ENCODE data around the gene APMAP. TPM values are rescaled to one million over a fixed set of nuclear protein-coding genes. Genes with fewer than 3 reads are reported as not detected.

Gene APMAP
- total RNA-seq, 2 donors from 2014 or later, result 70.5 to 93.8 TPM

GRCh38 chr20:24991897-24992486 lies 559 bp downstream of the APMAP start:
- Histone ChIP-seq H3K27ac (peak overlapping the region; percentile 85 to 90), H3K4me3 (peak overlapping the region; percentile 70 to 86), H3K9me3 (no peaks in the 10 kb centered on the region), H3K4me1 (replicated peaks) (peaks cover 11% of the 10 kb centered on the region), H3K36me3 (no peaks in the 10 kb centered on the region), H3K27me3 (replicated peaks; ENCODE audit: insufficient read depth) (no peaks in the 10 kb centered on the region)
- no peak for TF ChIP-seq POLR2AphosphoS5 (IDR thresholded peaks at IDR 0.05)
- TF ChIP-seq POLR2A (IDR thresholded peaks at IDR 0.05), result no peak
- TF ChIP-seq, protein P1, sequence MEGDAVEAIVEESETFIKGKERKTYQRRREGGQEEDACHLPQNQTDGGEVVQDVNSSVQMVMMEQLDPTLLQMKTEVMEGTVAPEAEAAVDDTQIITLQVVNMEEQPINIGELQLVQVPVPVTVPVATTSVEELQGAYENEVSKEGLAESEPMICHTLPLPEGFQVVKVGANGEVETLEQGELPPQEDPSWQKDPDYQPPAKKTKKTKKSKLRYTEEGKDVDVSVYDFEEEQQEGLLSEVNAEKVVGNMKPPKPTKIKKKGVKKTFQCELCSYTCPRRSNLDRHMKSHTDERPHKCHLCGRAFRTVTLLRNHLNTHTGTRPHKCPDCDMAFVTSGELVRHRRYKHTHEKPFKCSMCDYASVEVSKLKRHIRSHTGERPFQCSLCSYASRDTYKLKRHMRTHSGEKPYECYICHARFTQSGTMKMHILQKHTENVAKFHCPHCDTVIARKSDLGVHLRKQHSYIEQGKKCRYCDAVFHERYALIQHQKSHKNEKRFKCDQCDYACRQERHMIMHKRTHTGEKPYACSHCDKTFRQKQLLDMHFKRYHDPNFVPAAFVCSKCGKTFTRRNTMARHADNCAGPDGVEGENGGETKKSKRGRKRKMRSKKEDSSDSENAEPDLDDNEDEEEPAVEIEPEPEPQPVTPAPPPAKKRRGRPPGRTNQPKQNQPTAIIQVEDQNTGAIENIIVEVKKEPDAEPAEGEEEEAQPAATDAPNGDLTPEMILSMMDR (IDR thresholded peaks at IDR 0.05), result no peak
- intact Hi-C loops (cut with DNase I), result loop anchor here (5.0 to 10.0 kb wide), 5 partner anchors 205 to 1627 kb away; partner anchors contain the start of genes ENTPD6, GINS1, GZF1 and NANP
- whole genome bisulfite sequencing, result 1% methylated on average over 36 of the region's 36 CpGs
- DNase-seq (ENCODE audit: low spot score), result no peak

DNA sequence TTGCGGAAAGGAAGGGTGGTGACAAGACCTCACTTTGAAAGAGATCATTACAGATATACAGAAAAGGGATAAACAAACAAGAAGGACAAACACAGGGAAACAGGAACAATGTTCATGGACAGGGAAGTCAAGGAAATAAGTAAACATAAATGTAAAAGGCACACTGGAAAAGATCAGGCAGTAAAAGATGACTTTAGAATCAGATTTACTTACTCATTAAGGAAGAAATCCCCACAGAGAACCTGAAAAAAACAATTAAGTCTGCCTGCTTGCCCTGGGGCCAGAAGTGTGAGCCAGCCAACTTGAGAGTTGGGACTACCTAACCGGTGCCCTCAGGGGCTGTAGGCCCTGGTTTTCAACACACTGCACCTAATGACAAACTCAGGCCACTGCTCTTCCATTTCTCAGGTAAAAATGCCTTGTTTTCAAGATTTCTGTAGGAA lies 1.7 kb downstream of the APMAP start:
- Histone ChIP-seq H3K4me3 (no peak overlapping the region), H3K27ac (no peak overlapping the region), H3K4me1 (replicated peaks) (peaks cover 11% of the 10 kb centered on the region), H3K36me3 (no peaks in the 10 kb centered on the region), H3K9me3 (no peaks in the 10 kb centered on the region), H3K27me3 (replicated peaks; ENCODE audit: insufficient read depth) (no peaks in the 10 kb centered on the region)
- intact Hi-C loops (cut with DNase I), result loop anchor here (5.0 to 10.0 kb wide), 5 partner anchors 206 to 1626 kb away; partner anchors contain the start of genes ENTPD6, GINS1, GZF1 and NANP
- TF ChIP-seq POLR2AphosphoS5 (IDR thresholded peaks at IDR 0.05) (no peak), POLR2A (IDR thresholded peaks at IDR 0.05) (no peak)
- TF ChIP-seq, protein P1 (IDR thresholded peaks at IDR 0.05), result no peak
- no peak for DNase-seq (ENCODE audit: low spot score)
- WGBS, result 68% methylated on average over 2 of the region's 2 CpGs

DNA sequence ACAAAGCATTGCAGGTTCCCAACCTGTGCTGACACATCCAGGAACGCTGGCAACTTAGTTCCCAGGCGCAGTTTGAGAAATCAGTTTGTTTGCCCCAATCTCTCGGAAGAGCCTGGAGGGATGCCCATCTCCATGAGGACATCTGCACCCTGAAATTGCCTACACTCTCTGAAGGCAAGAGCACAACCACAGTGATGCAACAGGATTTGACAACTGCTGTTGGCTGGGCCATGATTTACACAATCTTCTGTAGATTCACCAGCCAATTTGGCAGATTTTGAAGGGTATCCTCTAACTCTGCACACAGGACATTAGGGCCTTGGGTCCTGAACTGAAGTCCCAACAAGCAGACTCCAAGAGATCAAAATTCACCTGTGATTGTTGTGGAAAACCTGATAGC lies 3.4 kb downstream of the APMAP start:
- intact Hi-C loops (cut with DNase I), result no loop called here
- Histone ChIP-seq H3K27me3 (replicated peaks; ENCODE audit: insufficient read depth) (no peaks in the 10 kb centered on the region), H3K4me1 (replicated peaks) (peaks cover 9% of the 10 kb centered on the region), H3K4me3 (no peak overlapping the region), H3K36me3 (no peaks in the 10 kb centered on the region), H3K9me3 (no peaks in the 10 kb centered on the region), H3K27ac (no peak overlapping the region)
- no peak for DNase-seq (ENCODE audit: low spot score)
- TF ChIP-seq POLR2A (IDR thresholded peaks at IDR 0.05) (no peak), POLR2AphosphoS5 (IDR thresholded peaks at IDR 0.05) (no peak)
- TF ChIP-seq, protein P1 (IDR thresholded peaks at IDR 0.05), result no peak
- 88% methylated on average over 3 of the region's 3 CpGs for WGBS

DNA sequence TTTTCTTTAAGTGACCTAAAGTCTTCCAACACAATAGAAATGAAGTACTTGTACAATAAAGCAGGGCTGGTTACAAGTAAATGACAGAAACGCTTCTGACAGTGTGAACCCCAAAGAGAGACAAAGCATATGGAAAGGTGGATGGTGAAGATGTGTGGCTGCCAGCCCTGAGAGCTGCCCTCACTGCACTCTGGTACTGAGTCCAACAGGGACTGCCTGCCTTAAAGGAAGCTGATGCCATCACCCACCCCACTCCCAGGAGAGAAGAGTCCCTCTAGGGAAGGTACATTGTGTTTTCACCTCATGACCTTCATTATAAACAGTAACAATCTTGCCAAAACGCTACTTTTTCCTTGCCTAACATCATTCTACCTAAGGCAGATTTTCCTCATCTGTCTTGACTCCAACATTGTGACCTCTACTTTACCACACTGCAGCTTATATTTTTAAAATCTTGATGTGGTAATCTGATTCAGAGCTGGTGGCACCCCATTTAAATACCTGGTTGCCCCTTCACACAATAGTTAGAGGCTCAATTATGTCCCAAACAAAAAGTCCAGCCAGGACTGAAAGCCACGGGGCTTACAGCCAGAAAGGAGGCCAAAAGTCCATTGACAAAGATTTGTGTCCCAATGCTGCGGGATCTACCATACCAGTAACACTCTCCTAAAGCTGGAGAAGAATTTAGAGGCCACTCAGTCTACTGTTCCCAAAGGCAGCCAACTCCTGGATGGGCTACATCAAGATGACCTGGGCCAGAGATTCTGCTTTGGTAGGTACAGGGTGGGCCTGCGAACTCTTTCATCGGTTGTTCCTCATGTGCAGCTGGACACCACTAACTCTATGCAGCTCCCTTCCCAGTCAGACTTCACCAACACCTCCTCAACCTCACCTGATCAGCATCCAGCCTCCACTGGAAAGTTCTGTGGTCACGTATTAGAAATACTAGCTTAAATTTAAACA lies 4.4 kb downstream of the APMAP start:
- intact Hi-C loops (cut with DNase I), result no loop called here
- Histone ChIP-seq H3K4me3 (no peak overlapping the region), H3K9me3 (no peaks in the 10 kb centered on the region), H3K27ac (no peak overlapping the region), H3K36me3 (no peaks in the 10 kb centered on the region), H3K27me3 (replicated peaks; ENCODE audit: insufficient read depth) (no peaks in the 10 kb centered on the region), H3K4me1 (replicated peaks) (peaks cover 2% of the 10 kb centered on the region)
- WGBS, result 90% methylated on average over 7 of the region's 7 CpGs
- DNase-seq (ENCODE audit: low spot score), result no peak
- TF ChIP-seq, protein P1 (IDR thresholded peaks at IDR 0.05), result no peak
- TF ChIP-seq POLR2AphosphoS5 (IDR thresholded peaks at IDR 0.05), result no peak
- TF ChIP-seq POLR2A (IDR thresholded peaks at IDR 0.05), result no peak

Data from prostate gland (tissue), 2 donors.